SK-N-MC (cell line): ENCODE data around the gene ERFL.

Source experiments
- EZH2 ChIP-seq: fragments of 200-600 bp; sonication (generic); IDR thresholded peaks from one replicate; pipeline ENCODE4 v1.6.1; 2017; ENCODE audit warnings: antibody characterized with exemption
- FOXP2 ChIP-seq: optimal IDR thresholded peaks from 2 replicates; pipeline ENCODE3; 2011; ENCODE audit warnings: mild to moderate bottlenecking, moderate library complexity; ENCODE audit not compliant: insufficient read depth; ENCODE audit errors: extremely low read length, control extremely low read depth
- POLR2AphosphoS5 ChIP-seq: IDR thresholded peaks from 2 replicates; pipeline ENCODE4 v1.6.1; 2012; ENCODE audit warnings: mild to moderate bottlenecking, low read depth, low read length, borderline replicate concordance

- TF ChIP-seq POLR2AphosphoS5 (no peak; the same call in 1 of the 2 replicates), EZH2 (no peak), FOXP2 (no peak)
Measured at GRCh38 chr19:41869374-41869955, 58.8 kb downstream of the ERFL start.
